HepG2 (cell line): ENCODE measurements around the gene OSBPL10. TPM values are rescaled to one million over a fixed set of nuclear protein-coding genes. Genes with fewer than 3 reads are reported as not detected.
A peak's percentile ranks its signal among the peaks of the same experiment; 100 is the strongest.

ENCODE experiments used
- ATAC-seq: fragments of 200-7000 bp; cut with Tn5 transposase; 3 replicates; pipeline ENCODE4 v1.9.1; 2020; ENCODE audit warnings: mild to moderate bottlenecking, moderate library complexity
- BruUV-seq: library from RNA; stranded (reverse); fragments of 400-500 nt; replicated peaks from 2 replicates; lab custom pipeline; 2021; lab: Mats Ljungman, UMichigan
- CTCF ChIA-PET: fragments of 300-600 bp; formaldehyde crosslinking; extraction: SDS; loops from one replicate; lab custom pipeline; 2021; ENCODE audit warnings: low total read pairs, inconsistent platforms, low intra/inter-chr PET ratio; lab: Yijun Ruan, JAX
- POLR2A ChIA-PET: fragments of 350-600 bp; sonication (Branson Sonifier 250); formaldehyde crosslinking; loops from one replicate; lab custom pipeline; 2020; ENCODE audit warnings: antibody characterized with exemption, inconsistent platforms; lab: Yijun Ruan, JAX
- DNase-seq: peaks from one replicate; pipeline ENCODE4 v3.0.0-alpha.2; 2015; ENCODE audit warnings: low spot score
- FAIRE-seq: peaks from 3 replicates; lab custom pipeline; 2011; peaks lifted over from hg19 to GRCh38; lab: Jason Lieb, UNC
- H2AFZ ChIP-seq: one replicate; pipeline ENCODE4 v1.6.1; 2011; ENCODE audit warnings: low read length, inconsistent platforms
- H3K27ac ChIP-seq: fragments of 300-600 bp; 3 replicates; pipeline ENCODE4 v1.8.0; 2011; ENCODE audit warnings: mixed run types, mild to moderate bottlenecking, mixed read lengths, low read length, inconsistent platforms; ENCODE audit not compliant: insufficient read depth; ENCODE audit errors: extremely low read length
- H3K27me3 ChIP-seq, 2 experiments: fragments of 200-600 bp in 1 of 2; 2 replicates in 1 of 2; 3 replicates in 1 of 2; pipeline versions ENCODE4 v1.6.0 to v1.8.0; 2011; ENCODE audit warnings: low read length in 2 of 2, mild to moderate bottlenecking in 2 of 2, moderate library complexity in 2 of 2, inconsistent platforms in 1 of 2; ENCODE audit not compliant: insufficient read depth in 2 of 2, control insufficient read depth in 1 of 2
- H3K36me3 ChIP-seq, 2 experiments: fragments of 200-600 bp in 1 of 2; replicated peaks in 1 of 2; 2 replicates in 1 of 2; 3 replicates in 1 of 2; pipeline versions ENCODE4 v1.5.1 to v1.8.0; 2011; ENCODE audit warnings: low read length in 2 of 2, inconsistent platforms in 1 of 2; ENCODE audit not compliant: insufficient read depth in 2 of 2, control insufficient read depth in 1 of 2
- H3K4me1 ChIP-seq: 2 replicates; pipeline ENCODE4 v1.5.1; 2012; ENCODE audit warnings: low read length, inconsistent platforms; ENCODE audit not compliant: insufficient read depth
- H3K4me2 ChIP-seq: 2 replicates; pipeline ENCODE4 v1.6.0; 2011; ENCODE audit warnings: low read depth, low read length, inconsistent platforms
- H3K4me3 ChIP-seq, 3 experiments: fragments of 200-600 bp in 1 of 3; sonication (generic), shearing (Covaris generic) in 1 of 3; replicated peaks in 1 of 3; 2 replicates each; pipeline ENCODE4 v1.5.1; 2011 to 2016; ENCODE audit warnings: low read length in 3 of 3, inconsistent platforms in 2 of 3, low read depth in 2 of 3, mild to moderate bottlenecking in 2 of 3, control low read depth in 1 of 3, mixed read lengths in 1 of 3; ENCODE audit not compliant: insufficient read depth in 1 of 3
- H3K79me2 ChIP-seq: one replicate; pipeline ENCODE4 v1.6.1; 2011; ENCODE audit warnings: low read length, inconsistent platforms; ENCODE audit not compliant: insufficient read depth
- H3K9ac ChIP-seq: 2 replicates; pipeline ENCODE4 v1.6.0; 2011; ENCODE audit warnings: mild to moderate bottlenecking, low read depth, low read length, inconsistent platforms; ENCODE audit not compliant: insufficient read depth
- H3K9me3 ChIP-seq: 2 replicates; pipeline ENCODE4 v1.5.1; 2012; ENCODE audit warnings: mild to moderate bottlenecking, low read length
- H4K20me1 ChIP-seq: 2 replicates; pipeline ENCODE4 v1.6.0; 2011; ENCODE audit warnings: inconsistent platforms, mild to moderate bottlenecking, low read length, moderate library complexity; ENCODE audit not compliant: insufficient read depth
- CSRNP2 ChIP-seq: sonication (generic); formaldehyde crosslinking; conservative IDR thresholded peaks from 2 replicates; pipeline ENCODE4 v1.8.0; 2022; ENCODE audit warnings: low read depth, missing genetic modification reagents
- MAFF ChIP-seq: IDR thresholded peaks from 2 replicates; pipeline ENCODE4 v1.6.1; 2011; ENCODE audit warnings: low read depth, low read length, improper control_type of control experiment
- MAFK ChIP-seq, 2 experiments: IDR thresholded peaks in 1 of 2; conservative IDR thresholded peaks in 1 of 2; 2 replicates each; pipeline ENCODE4 v1.6.1; 2011; ENCODE audit warnings: improper control_type of control experiment in 2 of 2, low read length in 2 of 2
- NFRKB ChIP-seq: fragments of 450-650 bp; IDR thresholded peaks from 2 replicates; pipeline ENCODE4 v1.6.1; 2017
- NR2C2 ChIP-seq: sonication (generic); formaldehyde crosslinking; IDR thresholded peaks from 2 replicates; pipeline ENCODE4 v1.4.0; 2020; ENCODE audit warnings: missing genetic modification reagents, mild to moderate bottlenecking, moderate library complexity, borderline replicate concordance
- SIN3A ChIP-seq: IDR thresholded peaks from 2 replicates; pipeline ENCODE4 v1.6.1; 2011; ENCODE audit warnings: low read depth, mild to moderate bottlenecking, control low read depth, low read length, borderline replicate concordance
- ZBTB33 ChIP-seq: sonication (generic); formaldehyde crosslinking; IDR thresholded peaks from 2 replicates; pipeline ENCODE4 v1.4.0; 2020; ENCODE audit warnings: missing genetic modification reagents
- ZFP90 ChIP-seq: sonication (generic); formaldehyde crosslinking; IDR thresholded peaks from 2 replicates; pipeline ENCODE4 v1.8.0; 2022; ENCODE audit warnings: missing genetic modification reagents, mild to moderate bottlenecking, inconsistent platforms, borderline replicate concordance
- ZMAT5 ChIP-seq: sonication (generic); formaldehyde crosslinking; IDR thresholded peaks from 2 replicates; pipeline ENCODE4 v1.5.0; 2020; ENCODE audit warnings: mild to moderate bottlenecking, low read depth, missing genetic modification reagents, borderline replicate concordance
- WGBS: methylation state at CpG from one replicate; pipeline ENCODE4 v1.1.6; 2017; ENCODE audit warnings: low lambda C conversion rate; 5-methylcytosine and 5-hydroxymethylcytosine counted together
- in situ Hi-C: cut with HindIII; loops from 2 replicates; pipeline ENCODE4 v1.10.0; 2017; ENCODE audit warnings: low pct_unique_long_range_greater_than_20kb; ENCODE audit not compliant: extremely low pct_ligation_motif_present
- intact Hi-C: fragments of 100-400 bp; cut with micrococcal nuclease; formaldehyde crosslinking; loops from one replicate; pipeline ENCODE4 v1.10.0; 2022; ENCODE audit not compliant: unreplicated experiment
- polyA plus RNA-seq, 8 experiments: library from polyadenylated mRNA; depleted of rRNA in 3 of 8; stranded (reverse) in 7 of 8; unstranded in 1 of 8; fragments of >200 nt; fragmentation: Illumina TruSeq in 4 of 8; extraction: Trizol in 4 of 8; gene quantifications; 2 replicates each; pipeline versions ENCODE4 v1.2.1 to v1.2.3, GENCODE V29; 2011 to 2016; ENCODE audit warnings: low read depth in 4 of 8, missing spikeins in 1 of 8, mixed read lengths in 1 of 8; ENCODE audit not compliant: insufficient read depth in 1 of 8
- total RNA-seq, 5 experiments: library from RNA; depleted of rRNA; stranded (reverse); fragments of >200 nt; fragmentation: Illumina TruSeq; extraction: Trizol; gene quantifications; 2 replicates each; pipeline ENCODE4 v1.2.3, GENCODE V29; 2016; ENCODE audit warnings: low read depth in 1 of 5

The OSBPL10 gene
- total and polyA plus RNA-seq, 2 of the 13 experiments (the other 11 are each of a cell fraction or from before 2014, with no cell fraction given): 10.3 to 28.6 TPM

GRCh38 chr3:31808143-31808720, 172.8 kb downstream of the OSBPL10 start (continued):
- TF ChIP-seq NFRKB: no peak
- TF ChIP-seq ZFP90: no peak
- no peak for TF ChIP-seq CSRNP2
- no peak for TF ChIP-seq SIN3A

GRCh38 chr3:31804251-31805051, 176.6 kb downstream of the OSBPL10 start:
- H3K27ac ChIP-seq: no peak overlapping the region
- no peak for FAIRE-seq
- H3K9ac ChIP-seq: no peak overlapping the region
- TF ChIP-seq ZMAT5 (CRISPR knock-in tag) (no peak), MAFK (conservative IDR thresholded peaks at IDR 0.05 in 1 of 2, IDR thresholded peaks at IDR 0.05 in 1 of 2; ENCODE audit: low read length in 2 of 2) (peak in 1 of 2 experiments; percentile 70; a peak in 3 of 4 replicates), NR2C2 (CRISPR knock-in tag) (no peak), MAFF (peak; percentile 35; the same call in 1 of the 2 replicates), ZBTB33 (CRISPR knock-in tag) (0 out of 2 replicates have a peak, but pooled peaks have one; percentile 11)
- BruUV-seq: no TSS peak
- H3K4me1 ChIP-seq: peaks cover 13% of the 10 kb centered on the region
- H3K36me3 ChIP-seq: no peaks in the 10 kb centered on the region
- no peaks in the 10 kb centered on the region for H3K79me2 ChIP-seq
- no peak for ATAC-seq
- H3K4me2 ChIP-seq: no peak overlapping the region
- in situ Hi-C loops (no loop called here), intact Hi-C loops (no loop called here)
- no peak overlapping the region for H3K4me3 ChIP-seq
- no peaks in the 10 kb centered on the region for H3K9me3 ChIP-seq
- WGBS: 85% methylated on average over 10 of the region's 10 CpGs
- H2AFZ ChIP-seq: no peak overlapping the region
- CTCF ChIA-PET: no interaction called here
- POLR2A ChIA-PET: no interaction called here
- DNase-seq: no peak
- H3K27me3 ChIP-seq: no peaks in the 10 kb centered on the region
- no peaks in the 10 kb centered on the region for H4K20me1 ChIP-seq
